A549 (cell line): ENCODE data around the gene UST. TPM values are rescaled to one million over a fixed set of nuclear protein-coding genes. Genes with fewer than 3 reads are reported as not detected.

ENCODE experiments used
- ATAC-seq, 2 experiments: fragments of 200-7000 bp in 1 of 2; fragments of >200 bp in 1 of 2; cut with Nextera tagmentation in 1 of 2; cut with Tn5 transposase in 1 of 2; 3 replicates each; pipeline versions ENCODE4 v1.8.0 to v1.9.1; 2018 to 2020; ENCODE audit warnings: mild to moderate bottlenecking in 1 of 2, moderate library complexity in 1 of 2
- CTCF ChIA-PET: fragments of 300-600 bp; sonication (Branson Sonifier 250); formaldehyde crosslinking; extraction: SDS; loops from one replicate; lab custom pipeline; 2021; ENCODE audit warnings: antibody characterized with exemption, inconsistent platforms; lab: Yijun Ruan, JAX
- POLR2A ChIA-PET: fragments of 350-600 bp; formaldehyde crosslinking; extraction: SDS; loops from one replicate; lab custom pipeline; 2021; ENCODE audit warnings: antibody characterized with exemption, inconsistent platforms; lab: Yijun Ruan, JAX
- DNase-seq, 2 experiments: peaks; one replicate each; pipeline versions ENCODE4 v3.0.0 to v3.0.0-alpha.2; 2011 to 2016; ENCODE audit warnings: low read depth in 1 of 2, low spot score in 1 of 2
- FAIRE-seq: peaks from 2 replicates; lab custom pipeline; 2011; peaks lifted over from hg19 to GRCh38; lab: Jason Lieb, UNC
- H3K27ac ChIP-seq, 2 experiments: fragments of >200 bp; sonication (Bioruptor Twin); formaldehyde crosslinking; 3 replicates each; pipeline ENCODE4 v1.5.1; 2016 to 2017
- H3K4me1 ChIP-seq: fragments of >200 bp; sonication (Bioruptor Twin); formaldehyde crosslinking; 3 replicates; pipeline ENCODE4 v1.6.1; 2016
- H3K4me2 ChIP-seq: fragments of >200 bp; sonication (Bioruptor Twin); formaldehyde crosslinking; 3 replicates; pipeline ENCODE4 v1.6.1; 2016
- H3K4me3 ChIP-seq: fragments of >200 bp; sonication (Bioruptor Twin); formaldehyde crosslinking; 3 replicates; pipeline ENCODE4 v1.5.1; 2016
- H3K9me3 ChIP-seq: fragments of >200 bp; sonication (Bioruptor Twin); formaldehyde crosslinking; 3 replicates; pipeline ENCODE4 v1.6.1; 2016
- CHD2 ChIP-seq: fragments of 150-350 bp; IDR thresholded peaks from 2 replicates; pipeline ENCODE4 v1.6.1; 2014; ENCODE audit warnings: low read length; ENCODE audit not compliant: partially characterized antibody
- CTCF ChIP-seq: fragments of >200 bp; sonication (Bioruptor Twin); formaldehyde crosslinking; IDR thresholded peaks from 3 replicates; pipeline ENCODE4 v1.5.1; 2016
- EHF ChIP-seq: fragments of 250-450 bp; sonication (Bioruptor Pico); IDR thresholded peaks from 2 replicates; pipeline ENCODE4 v1.5.0; 2020; ENCODE audit warnings: mild to moderate bottlenecking
- EHMT2 ChIP-seq: fragments of 200-600 bp; sonication (generic); IDR thresholded peaks from 2 replicates; pipeline ENCODE4 v1.6.1; 2016; ENCODE audit warnings: antibody characterized with exemption, low read depth, mild to moderate bottlenecking, moderate library complexity
- HES2 ChIP-seq: fragments of >200 bp; sonication (Bioruptor Twin); formaldehyde crosslinking; IDR thresholded peaks from 2 replicates; pipeline ENCODE4 v1.6.1; 2016
- HOXA7 ChIP-seq: fragments of 250-450 bp; sonication (Bioruptor Pico); IDR thresholded peaks from 2 replicates; pipeline ENCODE4 v1.5.0; 2020; ENCODE audit warnings: mild to moderate bottlenecking, moderate library complexity
- MAZ ChIP-seq: fragments of 150-350 bp; IDR thresholded peaks from 2 replicates; pipeline ENCODE4 v1.6.1; 2014; ENCODE audit warnings: antibody characterized with exemption, low read depth, low read length, borderline replicate concordance
- NR3C1 ChIP-seq: fragments of >200 bp; sonication (Bioruptor Twin); formaldehyde crosslinking; IDR thresholded peaks from 3 replicates; pipeline ENCODE4 v1.6.1; 2017
- PBX3 ChIP-seq: IDR thresholded peaks from 2 replicates; pipeline ENCODE4 v1.6.1; 2012
- RAD21 ChIP-seq, 2 experiments: fragments of >200 bp in 1 of 2; sonication (Bioruptor Twin) in 1 of 2; formaldehyde crosslinking in 1 of 2; IDR thresholded peaks in 1 of 2; conservative IDR thresholded peaks in 1 of 2; 2 replicates in 1 of 2; 3 replicates in 1 of 2; pipeline ENCODE4 v1.6.1; 2012 to 2018; ENCODE audit warnings: inconsistent platforms in 1 of 2
- RCOR1 ChIP-seq: fragments of 150-350 bp; IDR thresholded peaks from 2 replicates; pipeline ENCODE4 v1.6.1; 2014; ENCODE audit warnings: antibody characterized with exemption, low read length, low read depth
- RFX5 ChIP-seq: fragments of 450-650 bp; IDR thresholded peaks from 2 replicates; pipeline ENCODE4 v1.7.1; 2014; ENCODE audit warnings: antibody characterized with exemption, mild to moderate bottlenecking, moderate library complexity
- USF2 ChIP-seq: fragments of 450-650 bp; IDR thresholded peaks from 2 replicates; pipeline ENCODE4 v1.6.1; 2014; ENCODE audit warnings: antibody characterized with exemption
- ZSCAN20 ChIP-seq: fragments of 250-450 bp; sonication (Bioruptor Pico); IDR thresholded peaks from 2 replicates; pipeline ENCODE4 v1.8.0; 2022; ENCODE audit warnings: mild to moderate bottlenecking, moderate library complexity
- WGBS: methylation state at CpG from one replicate; pipeline ENCODE4 v1.1.6; 2017; ENCODE audit errors: missing lambda C conversion rate; 5-methylcytosine and 5-hydroxymethylcytosine counted together
- polyA plus RNA-seq, 4 experiments: library from polyadenylated mRNA; depleted of rRNA in 3 of 4; stranded (reverse); fragments of >200 nt; fragmentation: RNase III in 1 of 4; extraction: RNeasy Plus Mini Kit Qiagen cat#74134 plus additional on column Dnase treatment in 1 of 4; gene quantifications; 2 replicates in 3 of 4; 3 replicates in 1 of 4; pipeline ENCODE4 v1.2.3, GENCODE V29; 2011 to 2017
- TF ChIP-seq, protein P1 (sequence below): fragments of >200 bp; sonication (Bioruptor Twin); formaldehyde crosslinking; IDR thresholded peaks from 3 replicates; pipeline ENCODE4 v1.6.1; 2016
- TF ChIP-seq, protein P2 (sequence below): IDR thresholded peaks from 2 replicates; pipeline ENCODE4 v1.6.1; 2012

The UST gene
- polyA plus RNA-seq, 2 of the 4 experiments (the other 2 are of a cell fraction): 0.54 to 1.7 TPM

DNA sequence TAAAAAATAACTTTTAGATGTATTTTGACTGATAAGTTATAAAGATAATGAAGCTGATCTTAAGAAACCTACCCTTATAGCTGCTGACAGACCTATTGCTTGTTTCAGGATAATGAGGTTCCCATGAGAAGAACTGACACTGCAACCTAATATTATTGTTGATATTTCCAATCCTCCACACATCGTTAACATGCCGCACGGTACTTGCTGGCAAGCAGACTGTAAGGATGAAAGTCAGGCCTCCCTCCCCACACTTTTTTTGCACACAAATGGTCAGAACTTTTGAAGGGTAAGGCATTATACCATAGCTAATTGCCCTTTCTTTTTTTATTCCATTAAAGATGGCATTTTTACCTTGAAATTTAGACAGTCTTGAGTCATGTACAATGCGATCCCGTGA lies 210.9 kb downstream of the UST start:
- POLR2A ChIA-PET: no interaction called here
- Histone ChIP-seq H3K4me3 (no peak overlapping the region), H3K4me2 (no peak overlapping the region), H3K9me3 (no peaks in the 10 kb centered on the region), H3K4me1 (no peaks in the 10 kb centered on the region), H3K27ac (no peak overlapping the region)
- DNase-seq: no peak
- FAIRE-seq: no peak
- WGBS: 92% methylated on average over 5 of the region's 5 CpGs
- CTCF ChIA-PET: interaction anchor here (0.8 to 2.4 kb wide), 6 partner anchors 10 to 398 kb away, joined by 3 to 8 read pairs (median 4); no protein-coding TSS in a partner anchor
- TF ChIP-seq MAZ (no peak), PBX3 (no peak), CTCF (no peak), RFX5 (no peak), RCOR1 (no peak), EHF (no peak), HOXA7 (CRISPR knock-in tag) (no peak), EHMT2 (no peak), NR3C1 (no peak), HES2 (no peak), USF2 (no peak), CHD2 (no peak)
- TF ChIP-seq, protein P1, sequence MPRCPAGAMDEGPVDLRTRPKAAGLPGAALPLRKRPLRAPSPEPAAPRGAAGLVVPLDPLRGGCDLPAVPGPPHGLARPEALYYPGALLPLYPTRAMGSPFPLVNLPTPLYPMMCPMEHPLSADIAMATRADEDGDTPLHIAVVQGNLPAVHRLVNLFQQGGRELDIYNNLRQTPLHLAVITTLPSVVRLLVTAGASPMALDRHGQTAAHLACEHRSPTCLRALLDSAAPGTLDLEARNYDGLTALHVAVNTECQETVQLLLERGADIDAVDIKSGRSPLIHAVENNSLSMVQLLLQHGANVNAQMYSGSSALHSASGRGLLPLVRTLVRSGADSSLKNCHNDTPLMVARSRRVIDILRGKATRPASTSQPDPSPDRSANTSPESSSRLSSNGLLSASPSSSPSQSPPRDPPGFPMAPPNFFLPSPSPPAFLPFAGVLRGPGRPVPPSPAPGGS: no peak
- TF ChIP-seq, protein P2, sequence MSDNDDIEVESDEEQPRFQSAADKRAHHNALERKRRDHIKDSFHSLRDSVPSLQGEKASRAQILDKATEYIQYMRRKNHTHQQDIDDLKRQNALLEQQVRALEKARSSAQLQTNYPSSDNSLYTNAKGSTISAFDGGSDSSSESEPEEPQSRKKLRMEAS: no peak
- ATAC-seq: no peak

DNA sequence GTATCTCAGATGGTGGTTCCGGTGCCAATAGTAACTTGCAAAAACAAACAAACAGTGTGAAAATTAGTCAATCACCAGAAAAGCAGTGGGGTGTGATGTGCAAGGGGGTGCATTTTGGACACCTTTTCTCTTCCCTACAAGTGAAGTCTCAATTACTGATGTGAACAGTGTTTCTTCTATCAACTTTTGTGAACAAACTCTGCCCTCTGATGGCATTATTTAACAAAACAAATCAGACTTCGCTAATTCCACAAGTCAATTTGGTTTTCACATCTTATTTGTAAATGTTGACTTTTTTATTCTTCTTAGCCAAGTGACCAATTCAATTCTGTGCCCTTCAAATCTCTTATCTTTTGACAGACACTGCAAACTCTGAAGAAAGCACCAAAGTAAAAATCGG lies 212.2 kb downstream of the UST start:
- POLR2A ChIA-PET: no interaction called here
- Histone ChIP-seq H3K4me2 (no peak overlapping the region), H3K4me1 (no peaks in the 10 kb centered on the region), H3K4me3 (no peak overlapping the region), H3K27ac (no peak overlapping the region), H3K9me3 (no peaks in the 10 kb centered on the region)
- no peak for FAIRE-seq
- TF ChIP-seq USF2: no peak
- TF ChIP-seq RAD21 (conservative IDR thresholded peaks at IDR 0.05 in 1 of 2, IDR thresholded peaks at IDR 0.05 in 1 of 2): 0 out of 5 replicates have a peak, but pooled peaks of 1 of the 2 experiments have one; percentile 12
- TF ChIP-seq ZSCAN20: no peak
- no peak for DNase-seq
- ATAC-seq: no peak
- 64% methylated on average over 3 of the region's 3 CpGs for WGBS
- CTCF ChIA-PET: interaction anchor here (2.1 to 2.4 kb wide), 2 partner anchors 381 to 399 kb away, joined by 4 to 8 read pairs; no protein-coding TSS in a partner anchor

DNA sequence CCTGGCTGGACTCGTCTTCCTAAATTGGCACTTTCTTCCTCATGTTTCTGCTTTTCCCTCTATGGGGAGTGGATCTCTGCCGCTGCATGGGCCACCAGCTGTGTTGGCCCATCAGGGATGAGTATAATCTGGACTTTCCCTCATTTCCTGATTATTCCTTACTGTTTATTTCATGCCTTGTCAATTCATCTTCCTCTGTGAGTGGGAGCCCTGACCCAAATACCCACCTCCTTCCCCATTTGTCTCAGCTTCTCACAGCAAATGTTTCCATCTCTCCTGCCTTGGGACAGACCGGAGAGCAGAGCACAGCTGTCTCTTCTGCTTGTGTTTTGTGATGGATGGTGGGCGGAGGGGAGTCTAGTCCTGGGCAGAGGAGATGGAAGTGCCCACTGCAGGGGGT lies 212.7 kb downstream of the UST start:
- no peaks in the 10 kb centered on the region for H3K9me3 ChIP-seq
- CTCF ChIA-PET: interaction anchor here (2.4 kb wide), 1 partner anchor 381 kb away, joined by 8 read pairs; no protein-coding TSS in a partner anchor
- TF ChIP-seq CHD2: no peak
- TF ChIP-seq, all 56 proteins: peak for 0
- H3K4me2 ChIP-seq: no peak overlapping the region
- POLR2A ChIA-PET: no interaction called here
- no peak overlapping the region for H3K4me3 ChIP-seq
- ATAC-seq (no peak), DNase-seq (no peak), FAIRE-seq (no peak)
- WGBS: 67% methylated on average over 3 of the region's 4 CpGs
- no peak overlapping the region for H3K27ac ChIP-seq
- H3K4me1 ChIP-seq: no peaks in the 10 kb centered on the region
